Cerebellar nuclear complex (tissue), 1 donor: ENCODE measurements around the gene FGR.

ENCODE experiments used
- DNase-seq, 2 experiments: peaks; one replicate each; lab custom pipeline; 2025; lab: John Stamatoyannopoulos, UW

FGR gene

GRCh38 chr1:27615346-27616192, 19.4 kb downstream of the FGR start:
- no peak for DNase-seq

- no peak for DNase-seq
Measured at GRCh38 chr1:27614625-27615344, 20.2 kb downstream of the FGR start.

GRCh38 chr1:27614043-27614624, 20.9 kb downstream of the FGR start:
- no peak for DNase-seq

- DNase-seq: no peak
Measured at GRCh38 chr1:27612718-27613117, 22.3 kb downstream of the FGR start.

- no peak for DNase-seq
Measured at GRCh38 chr1:27611450-27611849, 23.5 kb downstream of the FGR start.

GRCh38 chr1:27609618-27610240, 25.3 kb downstream of the FGR start:
- no peak for DNase-seq

- no peak for DNase-seq
Measured at GRCh38 chr1:27609210-27609555, 25.8 kb downstream of the FGR start.

- DNase-seq: no peak
Measured at GRCh38 chr1:27607239-27607804, 27.7 kb downstream of the FGR start.

- DNase-seq: no peak
Measured at GRCh38 chr1:27606708-27607238, 28.2 kb downstream of the FGR start.

GRCh38 chr1:27605796-27606707, 28.9 kb downstream of the FGR start:
- DNase-seq: peak in 1 of 2 experiments; percentile 15

GRCh38 chr1:27605300-27605766, 29.7 kb downstream of the FGR start:
- DNase-seq: no peak

- DNase-seq: no peak
Measured at GRCh38 chr1:27604579-27605299, 30.2 kb downstream of the FGR start.

GRCh38 chr1:27603681-27604578, 31.1 kb downstream of the FGR start, which contains the start of gene AHDC1:
TSS of gene AHDC1 (minus strand) at chr1:27604144. CDS start at chr1:27552115, 52,029 bp downstream.
- peak; percentile 12 to 26 for DNase-seq

- DNase-seq: no peak
Measured at GRCh38 chr1:27603309-27603680, 31.7 kb downstream of the FGR start.

GRCh38 chr1:27602462-27603308, 32.3 kb downstream of the FGR start:
- DNase-seq: no peak

- DNase-seq: no peak
Measured at GRCh38 chr1:27601771-27602461, 33.1 kb downstream of the FGR start.

- no peak for DNase-seq
Measured at GRCh38 chr1:27601321-27601770, 33.6 kb downstream of the FGR start.
